HEK293T (cell line): ENCODE measurements around the gene CYB5R3.

ENCODE experiments used
- ARNT ChIP-seq: fragments of 450-650 bp; IDR thresholded peaks from 2 replicates; pipeline ENCODE4 v1.6.1; 2017; ENCODE audit warnings: mild to moderate bottlenecking
- CTBP1 ChIP-seq: fragments of 450-650 bp; IDR thresholded peaks from 2 replicates; pipeline ENCODE4 v1.6.1; 2016; ENCODE audit warnings: borderline replicate concordance
- FOXK2 ChIP-seq: fragments of 450-650 bp; IDR thresholded peaks from 2 replicates; pipeline ENCODE4 v1.6.1; 2016; ENCODE audit warnings: mild to moderate bottlenecking
- FOXM1 ChIP-seq: fragments of 450-650 bp; IDR thresholded peaks from 2 replicates; pipeline ENCODE4 v1.6.1; 2017; ENCODE audit warnings: mild to moderate bottlenecking, borderline replicate concordance
- HDGF ChIP-seq: fragments of 450-650 bp; IDR thresholded peaks from 2 replicates; pipeline ENCODE4 v1.6.1; 2017; ENCODE audit warnings: antibody characterized with exemption, borderline replicate concordance
- NFRKB ChIP-seq: fragments of 450-650 bp; IDR thresholded peaks from 2 replicates; pipeline ENCODE4 v1.6.1; 2016; ENCODE audit warnings: mild to moderate bottlenecking, moderate library complexity
- SP1 ChIP-seq: fragments of 450-650 bp; IDR thresholded peaks from 2 replicates; pipeline ENCODE4 v1.6.1; 2017
- SUZ12 ChIP-seq: fragments of 450-650 bp; IDR thresholded peaks from 2 replicates; pipeline ENCODE4 v1.6.1; 2016; ENCODE audit warnings: mild to moderate bottlenecking
- TARDBP ChIP-seq: fragments of 450-650 bp; IDR thresholded peaks from 2 replicates; pipeline ENCODE4 v1.6.1; 2016
- ZNF384 ChIP-seq: fragments of 450-650 bp; IDR thresholded peaks from 2 replicates; pipeline ENCODE4 v1.6.1; 2016

- TF ChIP-seq ARNT = no peak
- TF ChIP-seq FOXK2 = no peak
- no peak for TF ChIP-seq SP1
- no peak for TF ChIP-seq HDGF
- TF ChIP-seq FOXM1 = no peak
- no peak for TF ChIP-seq ZNF384
- no peak for TF ChIP-seq CTBP1
- no peak for TF ChIP-seq SUZ12
- TF ChIP-seq NFRKB = no peak
- TF ChIP-seq TARDBP = no peak
Measured at GRCh38 chr22:42682113-42682851, 33.1 kb upstream of the CYB5R3 start.
